Measurements from ENCODE around the gene FBXO45. TPM values are rescaled to one million over a fixed set of nuclear protein-coding genes. Genes with fewer than 3 reads are reported as not detected.

Gene FBXO45
- total and polyA plus RNA-seq, 2 of the 13 experiments (the other 11 are each of a cell fraction or from before 2014, with no cell fraction given): 7.0 to 12.1 TPM

GRCh38 chr3:196632046-196632751 is 63.7 kb downstream of the FBXO45 start (continued):
- TF ChIP-seq DZIP1 (CRISPR knock-in tag; IDR thresholded peaks at IDR 0.05) (peak; percentile 65; the same call in 1 of the 2 replicates), ZNF616 (CRISPR knock-in tag; IDR thresholded peaks at IDR 0.05; ENCODE audit: low read depth) (no peak; the same call in 1 of the 2 replicates), FOXA1 (IDR thresholded peaks at IDR 0.05) (no peak), FOXA1 (CRISPR knock-in tag; IDR thresholded peaks at IDR 0.05) (no peak), ZBTB14 (CRISPR knock-in tag; IDR thresholded peaks at IDR 0.05) (no peak), ZNF329 (CRISPR knock-in tag; IDR thresholded peaks at IDR 0.05; ENCODE audit: low read depth) (peak; percentile 72; the same call in 1 of the 2 replicates), ZNF780A (CRISPR knock-in tag; IDR thresholded peaks at IDR 0.05) (no peak), ZBTB43 (CRISPR knock-in tag; conservative IDR thresholded peaks at IDR 0.05) (no peak), ZMAT3 (CRISPR knock-in tag; conservative IDR thresholded peaks at IDR 0.05) (no peak), ZNF326 (CRISPR knock-in tag; IDR thresholded peaks at IDR 0.05; ENCODE audit: borderline replicate concordance) (no peak), ZNF431 (CRISPR knock-in tag; IDR thresholded peaks at IDR 0.05; ENCODE audit: borderline replicate concordance, low read depth) (peak; percentile 74; the same call in 1 of the 2 replicates), XBP1 (CRISPR knock-in tag; IDR thresholded peaks at IDR 0.05) (no peak), NKX3-1 (CRISPR knock-in tag; IDR thresholded peaks at IDR 0.05) (peak; percentile 51; the same call in 1 of the 2 replicates), UBTF (CRISPR knock-in tag; IDR thresholded peaks at IDR 0.05) (peak; percentile 39), ZNF75D (CRISPR knock-in tag; IDR thresholded peaks at IDR 0.05; ENCODE audit: borderline replicate concordance) (no peak), ZNF281 (CRISPR knock-in tag; IDR thresholded peaks at IDR 0.05; ENCODE audit: borderline replicate concordance) (no peak), NCOA5 (CRISPR knock-in tag; IDR thresholded peaks at IDR 0.05) (no peak), ZNF672 (CRISPR knock-in tag; IDR thresholded peaks at IDR 0.05) (no peak), POLR2G (IDR thresholded peaks at IDR 0.05; ENCODE audit: low read depth, low read length) (peak; percentile 86)
